IMR-90 (cell line): ENCODE data around the gene MAJIN. TPM values are rescaled to one million over a fixed set of nuclear protein-coding genes. Genes with fewer than 3 reads are reported as not detected.

Source experiments
- ATAC-seq: fragments of 200-7000 bp; cut with Tn5 transposase; 2 replicates; pipeline ENCODE4 v1.9.1; 2020; ENCODE audit warnings: low read depth, mild to moderate bottlenecking, moderate library complexity
- BruUV-seq: library from RNA; stranded (reverse); fragments of 400-500 nt; replicated peaks from 2 replicates; lab custom pipeline; 2021; lab: Mats Ljungman, UMichigan
- CTCF ChIA-PET: fragments of 300-600 bp; formaldehyde crosslinking; extraction: SDS; loops from one replicate; lab custom pipeline; 2021; ENCODE audit warnings: antibody characterized with exemption; lab: Yijun Ruan, JAX
- POLR2A ChIA-PET: fragments of 300-600 bp; sonication (Branson Sonifier 250); formaldehyde crosslinking; loops from one replicate; lab custom pipeline; 2022; ENCODE audit warnings: antibody characterized with exemption; ENCODE audit not compliant: unreplicated experiment; lab: Charles Lee
- DNase-seq: peaks from one replicate; pipeline ENCODE4 v3.0.0; 2013
- H2AFZ ChIP-seq: replicated peaks from 2 replicates; pipeline ENCODE3; 2013; ENCODE audit warnings: low read length, mild to moderate bottlenecking; ENCODE audit not compliant: poor library complexity
- H2AK5ac ChIP-seq: 2 replicates; pipeline ENCODE4 v1.6.1; 2013; ENCODE audit warnings: low read depth, low read length, inconsistent platforms
- H2AK9ac ChIP-seq: replicated peaks from 2 replicates; pipeline ENCODE3; 2013; ENCODE audit warnings: mild to moderate bottlenecking, low read depth, low read length, moderate library complexity; ENCODE audit not compliant: poor library complexity
- H2BK120ac ChIP-seq: 2 replicates; pipeline ENCODE4 v1.6.1; 2013; ENCODE audit warnings: low read depth, low read length, inconsistent platforms
- H2BK15ac ChIP-seq: 3 replicates; pipeline ENCODE4 v1.6.1; 2013; ENCODE audit warnings: low read depth, low read length, inconsistent platforms
- H2BK20ac ChIP-seq: 2 replicates; pipeline ENCODE4 v1.6.1; 2013; ENCODE audit warnings: low read depth, mild to moderate bottlenecking, inconsistent platforms, low read length, moderate library complexity
- H2BK5ac ChIP-seq: 2 replicates; pipeline ENCODE4 v1.6.1; 2013; ENCODE audit warnings: mild to moderate bottlenecking, low read depth, low read length, inconsistent platforms; ENCODE audit not compliant: poor library complexity, severe bottlenecking
- H3K14ac ChIP-seq: replicated peaks from 2 replicates; pipeline ENCODE4 v1.6.1; 2013; ENCODE audit warnings: low read depth, low read length, inconsistent platforms
- H3K18ac ChIP-seq: 2 replicates; pipeline ENCODE4 v1.6.1; 2013; ENCODE audit warnings: low read depth, low read length, control low read depth
- H3K23ac ChIP-seq: 2 replicates; pipeline ENCODE4 v1.6.1; 2013; ENCODE audit warnings: low read depth, low read length, inconsistent platforms
- H3K27ac ChIP-seq: 2 replicates; pipeline ENCODE4 v1.5.1; 2013; ENCODE audit warnings: mild to moderate bottlenecking, control low read depth, low read length; ENCODE audit not compliant: insufficient read depth
- H3K27me3 ChIP-seq: 2 replicates; pipeline ENCODE4 v1.6.1; 2013; ENCODE audit warnings: low read length; ENCODE audit not compliant: control insufficient read depth, insufficient read depth
- H3K36me3 ChIP-seq: 2 replicates; pipeline ENCODE4 v1.6.1; 2013; ENCODE audit warnings: low read length, mixed read lengths; ENCODE audit not compliant: control insufficient read depth, insufficient read depth
- H3K4ac ChIP-seq: 2 replicates; pipeline ENCODE4 v1.6.1; 2013; ENCODE audit warnings: low read depth, low read length, inconsistent platforms
- H3K4me1 ChIP-seq: 2 replicates; pipeline ENCODE4 v1.6.1; 2013; ENCODE audit warnings: low read length, mixed read lengths; ENCODE audit not compliant: control insufficient read depth, insufficient read depth
- H3K4me2 ChIP-seq: 2 replicates; pipeline ENCODE4 v1.6.1; 2013; ENCODE audit warnings: low read depth, mild to moderate bottlenecking, control low read depth, low read length, moderate library complexity
- H3K4me3 ChIP-seq: 2 replicates; pipeline ENCODE4 v1.5.1; 2013; ENCODE audit warnings: low read depth, mild to moderate bottlenecking, control low read depth, low read length, moderate library complexity; ENCODE audit not compliant: insufficient read depth
- H3K56ac ChIP-seq: 2 replicates; pipeline ENCODE4 v1.6.1; 2013; ENCODE audit warnings: low read length, inconsistent platforms; ENCODE audit not compliant: insufficient read depth; ENCODE audit errors: extremely low read depth
- H3K79me1 ChIP-seq, 2 experiments: 2 replicates each; pipeline ENCODE4 v1.6.1; 2013; ENCODE audit warnings: low read length in 2 of 2, inconsistent platforms in 1 of 2, low read depth in 1 of 2
- H3K9ac ChIP-seq: 2 replicates; pipeline ENCODE4 v1.6.1; 2013; ENCODE audit warnings: low read depth, low read length, control low read depth
- H3K9me1 ChIP-seq: 2 replicates; pipeline ENCODE4 v1.6.1; 2013; ENCODE audit warnings: low read length, inconsistent platforms; ENCODE audit not compliant: insufficient read depth
- H3K9me3 ChIP-seq: 2 replicates; pipeline ENCODE4 v1.6.1; 2013; ENCODE audit warnings: low read length; ENCODE audit not compliant: control insufficient read depth, insufficient read depth
- H4K20me1 ChIP-seq: 2 replicates; pipeline ENCODE4 v1.6.1; 2013; ENCODE audit warnings: low read length, inconsistent platforms; ENCODE audit not compliant: insufficient read depth
- H4K5ac ChIP-seq: 2 replicates; pipeline ENCODE4 v1.6.1; 2013; ENCODE audit warnings: mild to moderate bottlenecking, low read depth, low read length, control low read depth
- H4K8ac ChIP-seq, 2 experiments: 2 replicates each; pipeline ENCODE4 v1.6.1; 2013; ENCODE audit warnings: low read depth in 2 of 2, low read length in 2 of 2, control low read depth in 1 of 2, inconsistent platforms in 1 of 2
- H4K91ac ChIP-seq: 2 replicates; pipeline ENCODE4 v1.6.1; 2013; ENCODE audit warnings: low read depth, low read length, inconsistent platforms; ENCODE audit not compliant: insufficient read depth
- POLR2A ChIP-seq: IDR thresholded peaks from 2 replicates; pipeline ENCODE4 v1.6.1; 2012; ENCODE audit warnings: mild to moderate bottlenecking, low read depth, low read length
- RFX5 ChIP-seq: IDR thresholded peaks from 2 replicates; pipeline ENCODE4 v1.8.0; 2012; ENCODE audit warnings: low read depth, mild to moderate bottlenecking, low read length, moderate library complexity
- SMC3 ChIP-seq: fragments of 150-350 bp; IDR thresholded peaks from 2 replicates; pipeline ENCODE4 v1.6.1; 2016; ENCODE audit warnings: low read depth, mild to moderate bottlenecking, antibody characterized with exemption, low read length, moderate library complexity
- WGBS, 2 experiments: methylation state at CpG; one replicate each; pipeline versions ENCODE4 v1.1.5 to v1.1.7; 2013; ENCODE audit warnings: missing lambda C conversion rate in 2 of 2; ENCODE audit not compliant: insufficient read length in 1 of 2; ENCODE audit errors: extremely low coverage in 2 of 2; 5-methylcytosine and 5-hydroxymethylcytosine counted together
- dilution Hi-C: fragments of 300-500 bp; cut with HindIII; formaldehyde crosslinking; loops from one replicate; pipeline ENCODE4 v1.14.3; 2018; ENCODE audit warnings: low sequenced_read_pairs; ENCODE audit not compliant: unreplicated experiment
- in situ Hi-C: fragments of 300-500 bp; cut with MboI; formaldehyde crosslinking; loops from 3 replicates; pipeline ENCODE4 v1.14.3; 2019; ENCODE audit warnings: low sequenced_read_pairs, inconsistent platforms, mixed read lengths
- intact Hi-C: fragments of 100-400 bp; cut with micrococcal nuclease; formaldehyde crosslinking; loops from 2 replicates; pipeline ENCODE4 v1.10.0; 2022
- polyA plus RNA-seq, 3 experiments: library from polyadenylated mRNA; depleted of rRNA; stranded (reverse); fragments of >200 nt; gene quantifications; 2 replicates each; pipeline ENCODE4 v1.2.3, GENCODE V29; 2012; ENCODE audit warnings: low replicate concordance in 1 of 3
- total RNA-seq: library from RNA; depleted of rRNA; stranded (reverse); fragments of >200 nt; gene quantifications from 2 replicates; pipeline ENCODE4 v1.2.3, GENCODE V29; 2012

The MAJIN gene
- total and polyA plus RNA-seq, 2 of the 4 experiments (the other 2 are of a cell fraction), result not detected

- Histone ChIP-seq H3K4me3 (no peak overlapping the region), H4K20me1 (no peaks in the 10 kb centered on the region), H3K27ac (no peak overlapping the region), H2AK9ac (no peak overlapping the region), H3K23ac (no peak overlapping the region), H2BK5ac (no peak overlapping the region), H4K8ac (no peak overlapping the region), H3K56ac (no peak overlapping the region), H3K4ac (no peak overlapping the region), H3K9ac (no peak overlapping the region), H4K5ac (no peak overlapping the region), H3K4me1 (no peaks in the 10 kb centered on the region), H2BK15ac (no peak overlapping the region), H3K18ac (no peak overlapping the region), H3K14ac (no peak overlapping the region), H2BK120ac (no peak overlapping the region), H3K9me3 (no peaks in the 10 kb centered on the region), H4K91ac (no peak overlapping the region), H3K79me1 (no peaks in the 10 kb centered on the region), H3K4me2 (no peak overlapping the region), H3K27me3 (peaks cover 5% of the 10 kb centered on the region), H3K9me1 (no peaks in the 10 kb centered on the region), H2AK5ac (no peak overlapping the region), H3K36me3 (no peaks in the 10 kb centered on the region), H2AFZ (no peak overlapping the region), H2BK20ac (no peak overlapping the region)
- ChIA-PET CTCF (no interaction called here), POLR2A (no interaction called here)
- no TSS peak for BruUV-seq
- DNase-seq (no peak), ATAC-seq (no peak)
- intact Hi-C loops, result no loop called here
- in situ Hi-C loops, result no loop called here
- no CpG with 5 or more reads among the region's 3 CpGs for WGBS, 2 experiments
- TF ChIP-seq SMC3 (no peak), RFX5 (no peak), POLR2A (no peak)
- dilution Hi-C loops, result no loop called here
These were observed 12.4 kb downstream of the MAJIN start for GRCh38 chr11:64959498-64959897.
